Cardiac muscle cell (in vitro differentiated cells and primary cell): ENCODE measurements around the gene EPHA4. TPM values are rescaled to one million over a fixed set of nuclear protein-coding genes. Genes with fewer than 3 reads are reported as not detected.

Source experiments
- DNase-seq, 2 donors: peaks; one replicate each; pipeline versions ENCODE4 v3.0.0 to v3.0.0-alpha.2; 2010 to 2017; ENCODE audit warnings: low read depth in 1 of 2, low spot score in 1 of 2
- H3K27ac ChIP-seq: fragments of 200-600 bp; sonication (generic); 2 replicates; pipeline ENCODE4 v1.5.1; 2016
- H3K27me3 ChIP-seq: fragments of 200-600 bp; sonication (generic); 2 replicates; pipeline ENCODE4 v1.6.0; 2016; ENCODE audit warnings: control low read depth
- H3K36me3 ChIP-seq: fragments of 200-600 bp; sonication (generic); 2 replicates; pipeline ENCODE4 v1.5.1; 2016; ENCODE audit warnings: control low read depth
- H3K4me1 ChIP-seq: fragments of 200-600 bp; sonication (generic); 2 replicates; pipeline ENCODE4 v1.8.1; 2017; ENCODE audit warnings: low read depth, mild to moderate bottlenecking, mixed run types
- H3K4me3 ChIP-seq: fragments of 200-600 bp; sonication (generic); 2 replicates; pipeline ENCODE4 v1.5.1; 2016; ENCODE audit warnings: mild to moderate bottlenecking
- H3K9me3 ChIP-seq: fragments of 200-600 bp; sonication (generic); 2 replicates; pipeline ENCODE4 v1.5.1; 2017; ENCODE audit warnings: low read depth, mild to moderate bottlenecking, control low read depth
- CTCF ChIP-seq: IDR thresholded peaks from 2 replicates; pipeline ENCODE4 v1.5.1; 2012; ENCODE audit warnings: low read depth, mild to moderate bottlenecking, low read length
- polyA plus RNA-seq: library from polyadenylated mRNA; unstranded; fragments of >200 nt; fragmentation: Nextera tagmentation; extraction: Ambion mirVana; gene quantifications from 2 replicates; pipeline ENCODE4 v1.2.1, GENCODE V29; 2016
- total RNA-seq: library from RNA; depleted of rRNA; stranded (reverse); fragments of >200 nt; gene quantifications from 2 replicates; pipeline ENCODE4 v1.2.3, GENCODE V29; 2016

The EPHA4 gene
- total and polyA plus RNA-seq, 2 experiments from 2014 or later = 21.2 to 70.2 TPM

GRCh38 chr2:221553333-221553732 is 18.8 kb downstream of the EPHA4 start:
- Histone ChIP-seq H3K36me3 (no peaks in the 10 kb centered on the region), H3K9me3 (no peaks in the 10 kb centered on the region), H3K27ac (no peak overlapping the region), H3K4me1 (peaks cover 41% of the 10 kb centered on the region), H3K4me3 (no peak overlapping the region), H3K27me3 (no peaks in the 10 kb centered on the region)
- DNase-seq = no peak
- TF ChIP-seq CTCF = no peak

- H3K4me1 ChIP-seq = peaks cover 41% of the 10 kb centered on the region
- H3K36me3 ChIP-seq = no peaks in the 10 kb centered on the region
- peak in 1 of 2 donors; percentile 34 for DNase-seq
- H3K4me3 ChIP-seq = no peak overlapping the region
- no peak for TF ChIP-seq CTCF
- H3K9me3 ChIP-seq = no peaks in the 10 kb centered on the region
- H3K27me3 ChIP-seq = no peaks in the 10 kb centered on the region
- H3K27ac ChIP-seq = no peak overlapping the region
Observed at GRCh38 chr2:221552291-221552690, 19.8 kb downstream of the EPHA4 start.

DNA sequence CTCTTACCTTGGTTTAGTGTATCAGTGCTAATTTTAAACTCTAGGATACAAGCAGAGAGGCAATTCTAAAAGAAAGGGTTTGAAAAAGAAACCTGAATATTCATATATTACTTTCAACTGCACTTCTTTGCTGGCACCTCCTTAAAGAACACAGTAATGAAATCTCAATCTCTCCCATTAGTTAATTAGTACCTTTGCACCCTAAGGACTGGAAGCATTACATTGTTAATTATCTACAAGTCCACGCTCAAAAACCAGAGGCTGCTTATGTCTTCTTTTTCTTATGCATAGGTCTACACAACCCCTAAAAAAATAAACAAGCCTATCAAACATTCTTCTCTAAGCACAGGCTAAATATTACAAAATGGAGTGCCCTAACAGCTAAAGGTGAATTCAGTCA is 20.2 kb downstream of the EPHA4 start:
- Histone ChIP-seq H3K27me3 (no peaks in the 10 kb centered on the region), H3K36me3 (no peaks in the 10 kb centered on the region), H3K4me3 (no peak overlapping the region), H3K4me1 (peaks cover 41% of the 10 kb centered on the region), H3K27ac (no peak overlapping the region), H3K9me3 (no peaks in the 10 kb centered on the region)
- DNase-seq = no peak
- TF ChIP-seq CTCF = no peak

GRCh38 chr2:221549143-221549542 is 23.0 kb downstream of the EPHA4 start:
- Histone ChIP-seq H3K27ac (no peak overlapping the region), H3K4me1 (peaks cover 27% of the 10 kb centered on the region), H3K36me3 (no peaks in the 10 kb centered on the region), H3K4me3 (no peak overlapping the region), H3K27me3 (no peaks in the 10 kb centered on the region), H3K9me3 (no peaks in the 10 kb centered on the region)
- no peak for TF ChIP-seq CTCF
- no peak for DNase-seq

- H3K27me3 ChIP-seq = no peaks in the 10 kb centered on the region
- no peak for TF ChIP-seq CTCF
- no peaks in the 10 kb centered on the region for H3K36me3 ChIP-seq
- no peak overlapping the region for H3K4me3 ChIP-seq
- DNase-seq = no peak
- no peak overlapping the region for H3K27ac ChIP-seq
- H3K4me1 ChIP-seq = peaks cover 3% of the 10 kb centered on the region
- no peaks in the 10 kb centered on the region for H3K9me3 ChIP-seq
Observed at GRCh38 chr2:221546505-221547225, 25.4 kb downstream of the EPHA4 start.
